ENCODE results near the gene SAMD8.
"Not testable (repeated sequence)": the region's sequence is repeated elsewhere in the genome, so short reads cannot be mapped to it uniquely, and the experiment has no call there.

The SAMD8 gene

GRCh38 chr10:75199949-75200348 is 88.5 kb downstream of the SAMD8 start:
- not testable (repeated sequence) for DNase-seq

- no peak for DNase-seq
These were observed 90.4 kb downstream of the SAMD8 start for GRCh38 chr10:75201793-75202307.

- no peak for DNase-seq
These were observed 91.0 kb downstream of the SAMD8 start for GRCh38 chr10:75202321-75203045.

- DNase-seq = not testable (repeated sequence)
These were observed 91.7 kb downstream of the SAMD8 start for GRCh38 chr10:75203046-75203620.

- DNase-seq = no peak
These were observed 92.3 kb downstream of the SAMD8 start for GRCh38 chr10:75203724-75204123.

- DNase-seq = no peak
These were observed 94.5 kb downstream of the SAMD8 start for GRCh38 chr10:75205908-75206307.

GRCh38 chr10:75206638-75207037 is 95.2 kb downstream of the SAMD8 start:
- DNase-seq = not testable (repeated sequence)

GRCh38 chr10:75207079-75207856 is 95.8 kb downstream of the SAMD8 start:
- DNase-seq = no peak

- no peak for DNase-seq
These were observed 96.3 kb downstream of the SAMD8 start for GRCh38 chr10:75207857-75208144.

GRCh38 chr10:75208181-75208580 is 96.7 kb downstream of the SAMD8 start:
- no peak for DNase-seq

GRCh38 chr10:75209086-75209920 is 97.8 kb downstream of the SAMD8 start:
- DNase-seq = peak; percentile 47

- DNase-seq = peak; percentile 78
These were observed 98.4 kb downstream of the SAMD8 start for GRCh38 chr10:75209921-75210281.

GRCh38 chr10:75210282-75211006 is 99.0 kb downstream of the SAMD8 start, which contains the start of gene VDAC2:
TSS of gene VDAC2 (plus strand) at chr10:75210796. CDS start at chr10:75211159, 363 bp downstream.
- DNase-seq = peak; percentile 82

GRCh38 chr10:75211007-75211691 is 99.7 kb downstream of the SAMD8 start:
- peak; percentile 39 for DNase-seq

- no peak for DNase-seq
These were observed 100.9 kb downstream of the SAMD8 start for GRCh38 chr10:75212343-75212742.

GRCh38 chr10:75220274-75220673 is 108.8 kb downstream of the SAMD8 start:
- DNase-seq = no peak

GRCh38 chr10:75221492-75221891 is 110.0 kb downstream of the SAMD8 start:
- DNase-seq = not testable (repeated sequence)

- DNase-seq = no peak
These were observed 112.1 kb downstream of the SAMD8 start for GRCh38 chr10:75223507-75223906.

GRCh38 chr10:75226095-75226494 is 114.6 kb downstream of the SAMD8 start:
- DNase-seq = no peak

- no peak for DNase-seq
These were observed 115.2 kb downstream of the SAMD8 start for GRCh38 chr10:75226656-75227055.

GRCh38 chr10:75228278-75228677 is 116.8 kb downstream of the SAMD8 start:
- no peak for DNase-seq

GRCh38 chr10:75228834-75229233 is 117.4 kb downstream of the SAMD8 start:
- no peak for DNase-seq
